T-helper 22 cell (primary cell): ENCODE data around the gene RBMY1J.
"Not testable (repeated sequence)": the region's sequence is repeated elsewhere in the genome, so short reads cannot be mapped to it uniquely, and the experiment has no call there.

Experiments used
- DNase-seq: peaks from one replicate; pipeline ENCODE4 v3.0.0-alpha.2; 2020; ENCODE audit warnings: low read depth

The RBMY1J gene

GRCh38 chrY:22403110-22403509 lies at the start of gene RBMY1J:
Gene RBMY1J, plus strand, starts transcription at chrY:22403410. Its CDS starts 2,038 bp downstream, at chrY:22405448.
- DNase-seq, result not testable (repeated sequence)

- DNase-seq, result no peak
Observed at GRCh38 chrY:22367416-22367815, 35.8 kb upstream of the RBMY1J start.

- DNase-seq, result no peak
Observed at GRCh38 chrY:22370623-22371022, 32.6 kb upstream of the RBMY1J start.

GRCh38 chrY:22373494-22373893 lies 29.7 kb upstream of the RBMY1J start:
- no peak for DNase-seq

GRCh38 chrY:22444718-22445396 lies 41.6 kb downstream of the RBMY1J start:
- not testable (repeated sequence) for DNase-seq

- not testable (repeated sequence) for DNase-seq
Observed at GRCh38 chrY:22455522-22455921, 52.3 kb downstream of the RBMY1J start.

- DNase-seq, result not testable (repeated sequence)
Observed at GRCh38 chrY:22461962-22462361, 58.8 kb downstream of the RBMY1J start.
